OCI-LY7 (cell line): Measurements from ENCODE around the gene PLPPR1.

Experiments used
- CTCF ChIP-seq: fragments of 200-600 bp; sonication (generic); conservative IDR thresholded peaks from 2 replicates; pipeline ENCODE4 v1.5.1; 2014; ENCODE audit warnings: mild to moderate bottlenecking, antibody characterized with exemption, low read length, moderate library complexity, mixed read lengths
- EZH2phosphoT487 ChIP-seq: fragments of 200-600 bp; sonication (generic); IDR thresholded peaks from 2 replicates; pipeline ENCODE4 v1.6.1; 2018; ENCODE audit warnings: low read depth, borderline replicate concordance, mild to moderate bottlenecking, mixed run types, antibody characterized with exemption, low read length, moderate library complexity, mixed read lengths

DNA sequence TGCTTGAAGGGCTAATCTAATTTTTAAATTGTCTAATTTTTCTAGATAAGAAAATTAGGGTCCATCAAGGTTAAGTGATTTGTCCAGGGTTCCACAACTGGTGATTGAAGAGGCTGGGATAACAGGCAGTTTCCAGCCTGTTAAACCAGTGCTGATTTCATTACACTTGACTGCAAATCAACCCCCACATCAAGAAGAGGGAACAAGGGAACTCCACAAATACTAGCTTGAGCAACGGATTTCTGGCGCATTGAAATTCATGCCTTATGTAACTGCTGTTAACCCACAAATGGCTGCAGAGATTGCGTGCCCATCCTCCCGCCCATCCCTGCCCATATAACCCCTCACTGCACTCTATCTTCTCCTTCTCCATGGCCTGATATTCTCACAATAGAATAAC lies 10.0 kb downstream of the PLPPR1 start:
- no peak for TF ChIP-seq CTCF
- no peak for TF ChIP-seq EZH2phosphoT487
